Adrenal gland (tissue), 5 donors: ENCODE data around the gene DAG1.
A peak's percentile ranks its signal among the peaks of the same experiment; 100 is the strongest.

Experiments used
- POLR2A ChIP-seq, 2 donors: fragments of 450-650 bp; IDR thresholded peaks; one replicate each; pipeline ENCODE4 v1.6.1; 2017; ENCODE audit warnings: antibody characterized with exemption in 2 of 2, mild to moderate bottlenecking in 2 of 2, moderate library complexity in 1 of 2
- TF ChIP-seq, protein P1 (sequence below), 6 experiments: fragments of 450-650 bp in 4 of 6; fragments of 200-600 bp in 2 of 6; sonication (generic) in 1 of 6; IDR thresholded peaks; 1 replicate in 5 of 6; 2 replicates in 1 of 6; pipeline versions ENCODE4 v1.5.1 to v1.8.0; 2016 to 2021; ENCODE audit warnings: antibody characterized with exemption in 6 of 6, mild to moderate bottlenecking in 2 of 6, moderate library complexity in 1 of 6
- donor health status: DM: no; HTN: no; CAD: no.

DNA sequence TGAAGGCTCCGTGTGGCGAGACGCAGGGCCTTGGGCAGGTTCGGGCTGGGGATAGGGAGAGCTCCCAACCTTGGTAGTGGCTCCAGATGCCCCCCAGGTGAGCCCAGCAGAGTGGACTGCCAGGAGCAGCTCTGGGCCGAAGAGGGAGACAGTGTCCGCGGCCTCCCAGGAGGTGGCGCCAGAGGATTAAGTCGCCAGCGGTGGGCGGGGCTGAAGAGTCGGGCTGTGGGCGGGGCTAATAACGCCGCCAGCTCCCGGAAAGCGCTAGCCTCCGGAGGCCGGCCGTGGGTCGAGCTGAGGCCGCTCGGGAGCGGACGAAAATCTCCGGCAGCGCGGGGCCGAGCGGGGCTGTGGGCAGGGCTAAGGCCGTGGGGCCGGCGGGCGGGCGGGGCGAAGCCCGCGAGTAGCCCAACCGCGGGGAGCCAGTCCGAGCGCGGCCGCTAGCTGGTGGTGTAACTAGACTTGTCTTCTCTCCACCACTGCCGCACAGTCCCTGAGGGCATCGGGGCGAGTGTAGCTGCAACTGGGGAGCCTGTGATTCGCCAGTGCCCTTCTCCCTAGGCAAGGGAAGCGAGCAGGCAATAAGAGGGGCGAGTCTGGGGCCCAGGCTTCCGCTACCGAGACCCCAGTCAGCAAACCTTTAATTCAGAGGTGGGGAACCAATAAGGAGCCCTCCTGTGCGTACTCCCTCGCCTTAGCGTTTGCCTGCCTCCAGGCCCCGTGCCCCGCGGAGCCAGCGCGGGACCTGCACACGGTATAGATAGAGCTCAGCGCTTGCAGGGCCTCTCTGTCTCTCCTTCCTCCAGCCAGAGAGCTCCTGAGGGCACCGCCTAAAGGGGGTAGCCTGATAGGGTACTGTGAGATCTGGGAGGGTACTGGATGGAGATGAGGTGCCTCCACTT lies 69.8 kb downstream of the DAG1 start:
- TF ChIP-seq, protein P1, sequence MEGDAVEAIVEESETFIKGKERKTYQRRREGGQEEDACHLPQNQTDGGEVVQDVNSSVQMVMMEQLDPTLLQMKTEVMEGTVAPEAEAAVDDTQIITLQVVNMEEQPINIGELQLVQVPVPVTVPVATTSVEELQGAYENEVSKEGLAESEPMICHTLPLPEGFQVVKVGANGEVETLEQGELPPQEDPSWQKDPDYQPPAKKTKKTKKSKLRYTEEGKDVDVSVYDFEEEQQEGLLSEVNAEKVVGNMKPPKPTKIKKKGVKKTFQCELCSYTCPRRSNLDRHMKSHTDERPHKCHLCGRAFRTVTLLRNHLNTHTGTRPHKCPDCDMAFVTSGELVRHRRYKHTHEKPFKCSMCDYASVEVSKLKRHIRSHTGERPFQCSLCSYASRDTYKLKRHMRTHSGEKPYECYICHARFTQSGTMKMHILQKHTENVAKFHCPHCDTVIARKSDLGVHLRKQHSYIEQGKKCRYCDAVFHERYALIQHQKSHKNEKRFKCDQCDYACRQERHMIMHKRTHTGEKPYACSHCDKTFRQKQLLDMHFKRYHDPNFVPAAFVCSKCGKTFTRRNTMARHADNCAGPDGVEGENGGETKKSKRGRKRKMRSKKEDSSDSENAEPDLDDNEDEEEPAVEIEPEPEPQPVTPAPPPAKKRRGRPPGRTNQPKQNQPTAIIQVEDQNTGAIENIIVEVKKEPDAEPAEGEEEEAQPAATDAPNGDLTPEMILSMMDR (IDR thresholded peaks at IDR 0.05): peak; percentile 73 to 95 (median 92)
- TF ChIP-seq POLR2A (IDR thresholded peaks at IDR 0.05): peak; percentile 59 to 86
